HS-5 (cell line): ENCODE data around the gene GPX7.
"Not testable (repeated sequence)": the region's sequence is repeated elsewhere in the genome, so short reads cannot be mapped to it uniquely, and the experiment has no call there.

Source experiments
- DNase-seq: peaks from one replicate; pipeline ENCODE4 v3.0.0-alpha.2; 2012; ENCODE audit warnings: low read depth

GPX7 gene

DNA sequence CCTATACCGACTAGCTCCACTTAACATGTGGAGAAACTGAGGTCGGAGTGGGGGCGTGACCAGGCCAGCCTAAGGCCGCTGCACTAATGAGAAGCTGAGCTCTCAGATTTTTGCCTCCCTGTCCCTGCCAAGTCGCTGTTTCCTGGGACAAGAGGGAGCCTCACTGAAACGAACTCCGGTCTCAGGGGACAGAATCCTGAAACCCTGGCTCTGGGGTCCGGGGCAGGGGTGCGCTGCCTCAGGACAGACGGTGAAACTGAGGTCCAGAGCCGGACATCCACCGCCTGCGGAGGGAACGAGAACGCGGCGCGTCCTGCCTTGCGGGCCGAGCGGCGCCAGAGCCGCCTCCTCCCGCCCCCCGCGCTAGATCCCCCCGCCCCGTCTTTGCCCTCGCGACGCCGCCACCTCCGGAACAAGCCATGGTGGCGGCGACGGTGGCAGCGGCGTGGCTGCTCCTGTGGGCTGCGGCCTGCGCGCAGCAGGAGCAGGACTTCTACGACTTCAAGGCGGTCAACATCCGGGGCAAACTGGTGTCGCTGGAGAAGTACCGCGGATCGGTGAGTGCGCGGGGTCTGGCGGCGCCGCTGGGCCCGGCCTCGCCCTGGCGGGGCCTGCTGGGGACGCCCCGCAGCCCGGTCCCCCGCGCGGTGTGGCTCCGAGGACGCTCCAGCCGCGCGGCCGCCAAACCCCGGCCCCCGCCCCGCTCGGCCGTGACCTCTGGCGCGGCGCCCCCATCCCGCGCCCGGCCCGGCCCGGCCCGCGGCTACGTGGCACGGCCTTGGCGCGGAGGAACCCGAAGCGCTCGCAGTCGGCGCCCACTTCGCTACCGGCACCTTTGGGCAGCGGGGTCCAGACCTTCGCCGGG lies at the start of gene GPX7:
GPX7 (plus strand) TSS at position 381 of the 865 bp plus-strand sequence; CDS start at position 420, 39 bp downstream.
- no peak for DNase-seq

DNA sequence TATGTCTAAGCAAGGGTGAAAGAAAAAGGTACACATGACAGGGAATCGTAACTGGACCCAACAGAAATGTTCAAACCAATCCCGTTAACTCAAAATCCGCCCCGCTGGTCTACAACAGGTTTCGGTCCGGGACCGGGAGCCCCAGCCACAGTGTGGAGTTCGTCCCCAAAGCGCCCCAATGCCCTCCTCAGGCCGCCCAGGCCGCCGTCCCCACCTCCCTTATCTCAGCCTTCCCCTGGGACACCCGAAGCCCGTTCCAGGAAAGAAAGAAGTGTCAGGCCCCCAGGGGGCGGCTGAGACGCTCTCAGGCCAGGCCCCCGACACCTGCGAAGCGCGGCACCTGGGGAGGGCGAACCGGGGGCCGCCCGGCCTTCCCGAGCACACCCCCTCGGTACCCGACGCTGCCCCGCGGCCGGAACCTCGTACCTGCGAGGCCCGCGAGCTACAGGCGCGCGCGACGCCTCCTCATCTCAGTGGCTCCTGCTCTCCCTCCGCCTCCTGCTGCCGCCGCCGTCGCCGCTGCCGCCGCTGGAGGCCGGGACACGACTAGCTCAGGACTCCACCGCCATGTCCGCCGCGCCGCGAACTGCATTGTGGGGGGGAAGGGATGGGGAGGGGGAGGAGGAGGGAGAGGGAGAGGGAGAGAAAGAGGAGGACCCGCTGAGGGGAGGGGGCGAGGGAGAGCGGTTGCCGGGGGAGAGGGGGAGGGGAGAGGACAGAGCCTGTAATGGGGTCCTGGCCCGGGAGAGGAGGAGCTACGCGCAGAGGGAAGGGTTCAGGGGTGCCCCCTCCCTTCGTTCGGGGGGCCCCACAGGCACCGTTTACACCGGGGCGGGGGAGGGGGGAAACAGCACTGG lies 49.4 kb upstream of the GPX7 start, which contains the start of gene TUT4:
TUT4 (minus strand) TSS at position 588 of the 857 bp plus-strand sequence. CDS start 26,812 bp downstream, outside the sequence.
- peak; percentile 30 for DNase-seq

DNA sequence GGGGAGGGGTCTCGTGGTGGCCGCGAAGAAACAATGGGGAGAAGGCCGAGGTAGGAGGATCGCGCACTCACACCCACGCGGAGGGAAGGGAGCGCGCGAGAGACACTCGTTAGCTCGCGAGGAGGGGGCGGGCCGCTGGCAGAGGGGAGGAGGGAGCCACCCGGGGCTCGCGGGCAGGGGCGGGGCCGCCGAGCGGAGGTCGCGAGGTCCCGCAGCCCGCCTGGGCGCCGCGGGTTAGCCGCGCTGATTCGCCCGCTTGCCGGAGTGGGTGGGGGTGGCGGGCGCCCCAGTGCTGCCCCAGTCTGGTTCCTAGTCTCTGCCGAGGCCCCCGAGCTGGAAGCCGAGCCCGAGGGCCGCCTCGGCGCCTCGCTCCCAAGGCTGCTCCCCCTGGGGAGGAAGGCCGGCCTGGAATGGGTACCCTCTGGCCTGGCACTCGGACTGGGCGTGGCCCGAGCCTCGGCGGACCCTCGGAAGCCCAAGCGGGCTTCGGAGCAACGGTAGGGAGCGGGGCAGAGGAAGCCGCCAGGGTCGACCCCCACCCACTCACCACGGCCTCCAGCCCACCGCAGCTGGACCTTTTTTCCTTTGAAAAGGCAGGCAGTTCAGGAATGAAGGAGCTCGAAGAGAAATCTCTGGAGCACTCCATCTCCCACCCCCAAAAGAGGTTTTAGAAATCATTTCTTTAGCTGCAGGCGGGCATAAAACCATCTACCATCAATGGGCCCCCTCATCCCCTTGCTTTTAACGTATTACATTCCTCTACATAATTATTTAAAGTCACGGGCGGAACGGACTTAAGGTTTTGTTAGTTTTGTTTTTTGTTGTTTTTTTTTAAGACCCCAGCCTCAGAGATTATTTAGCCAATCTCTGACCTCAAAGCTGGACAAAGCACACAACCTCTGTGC lies 48.6 kb upstream of the GPX7 start:
- DNase-seq = peak; percentile 28

DNA sequence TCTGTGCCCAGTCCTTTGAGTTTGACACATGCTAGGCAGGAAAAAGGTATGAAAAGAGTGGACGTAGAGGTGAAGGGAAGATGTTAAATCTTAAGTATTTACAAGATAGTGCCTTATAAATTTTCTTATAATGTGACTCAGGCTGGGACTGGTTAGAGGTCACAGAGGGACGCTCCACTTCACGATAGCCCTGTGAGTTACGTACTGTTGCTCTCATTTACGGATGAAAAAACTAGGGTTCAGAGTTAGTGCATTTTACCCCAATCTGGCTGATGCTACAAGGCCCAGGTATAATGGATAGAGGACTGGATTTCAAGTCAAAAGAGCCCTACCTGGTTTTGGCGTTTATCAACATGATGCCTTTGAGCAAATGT lies 47.9 kb upstream of the GPX7 start:
- DNase-seq = no peak

DNA sequence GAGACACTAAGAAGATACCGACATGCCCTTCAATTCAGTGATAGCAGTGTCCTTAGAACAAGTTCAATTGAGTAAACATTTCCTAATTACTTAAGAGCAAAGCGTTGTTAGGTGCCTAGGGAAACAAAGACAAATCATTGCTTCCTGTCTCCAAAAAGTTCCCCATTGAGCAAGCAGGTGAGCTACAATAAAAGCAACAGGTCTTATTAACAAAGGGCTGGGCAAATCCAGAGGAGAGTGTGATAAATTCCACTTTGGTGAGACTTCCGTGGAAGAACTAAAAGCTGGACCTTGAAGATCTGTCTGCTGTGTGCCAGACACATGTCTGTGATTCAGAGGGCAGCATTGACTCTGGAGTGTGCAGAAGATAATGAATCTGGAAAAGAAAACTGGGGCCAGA lies 47.4 kb upstream of the GPX7 start:
- no peak for DNase-seq

DNA sequence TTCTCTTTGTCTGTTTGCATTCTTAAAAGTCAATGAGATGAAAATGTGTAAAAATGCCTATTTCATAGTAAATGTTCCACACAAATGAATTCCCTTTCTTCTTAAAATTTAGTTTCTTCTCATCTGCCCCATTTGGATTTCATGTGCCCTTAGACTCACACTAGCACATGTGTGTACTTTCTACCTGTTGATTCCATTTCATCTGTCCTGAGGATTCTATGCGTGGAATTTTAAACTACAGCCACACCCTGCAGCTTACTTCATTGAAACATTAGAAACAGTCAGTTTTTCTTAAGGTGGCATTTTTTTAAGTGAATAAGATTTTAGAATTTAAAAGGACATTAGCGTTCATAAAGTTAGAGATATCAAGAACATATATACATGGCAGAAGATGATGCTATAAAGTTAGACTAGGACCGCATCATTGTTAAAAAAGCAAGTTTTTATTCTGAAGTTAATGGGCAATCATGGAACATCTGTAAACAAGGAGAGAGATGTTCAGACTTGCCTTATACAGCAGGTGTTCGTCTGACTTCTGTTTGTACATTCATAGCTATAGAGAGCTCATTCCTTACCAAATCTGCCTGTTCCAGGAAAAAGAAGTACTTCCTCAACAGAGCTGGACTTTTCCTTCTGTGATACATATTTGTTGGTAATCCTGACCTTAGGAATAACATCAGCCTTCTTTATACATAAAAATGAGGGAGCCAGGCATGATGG lies 45.4 kb upstream of the GPX7 start:
- DNase-seq = no peak

DNA sequence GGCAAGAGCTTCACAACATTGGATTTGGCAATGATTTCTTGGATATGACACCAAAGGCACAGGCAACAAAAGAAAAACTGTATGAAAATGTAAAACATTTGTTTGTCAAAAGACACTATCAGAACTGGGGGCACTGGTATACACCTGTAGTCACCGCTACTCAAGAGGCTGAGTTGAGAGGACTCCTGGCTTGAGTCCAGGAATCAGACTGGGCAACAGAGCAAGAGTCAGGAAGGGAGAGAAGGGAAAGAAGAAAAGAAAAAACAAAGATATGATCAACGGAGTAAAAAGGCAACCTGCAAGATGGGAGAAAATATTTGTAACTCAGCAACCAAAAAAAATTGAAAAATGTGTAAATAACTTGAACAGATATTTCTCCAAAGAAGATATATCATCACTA lies 43.2 kb upstream of the GPX7 start:
- DNase-seq = no peak

DNA sequence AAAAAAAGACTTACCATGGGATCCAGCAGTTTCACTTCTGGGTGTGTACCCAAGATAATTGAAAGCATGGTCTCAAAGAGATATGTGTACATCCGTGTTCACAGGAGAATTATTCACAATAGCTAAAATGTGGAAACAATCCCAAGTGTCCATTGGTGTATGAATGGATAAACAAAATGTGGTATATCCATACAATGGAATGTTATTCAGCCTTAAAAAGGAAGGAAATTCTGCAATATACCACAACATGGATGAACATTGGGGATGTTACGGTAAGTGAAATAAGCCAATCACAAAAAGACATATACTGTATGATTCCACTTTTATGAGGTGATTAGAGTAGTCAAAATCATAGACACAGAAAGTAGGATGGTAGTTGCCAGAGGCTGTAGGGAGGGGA lies 42.3 kb upstream of the GPX7 start:
- no peak for DNase-seq

DNA sequence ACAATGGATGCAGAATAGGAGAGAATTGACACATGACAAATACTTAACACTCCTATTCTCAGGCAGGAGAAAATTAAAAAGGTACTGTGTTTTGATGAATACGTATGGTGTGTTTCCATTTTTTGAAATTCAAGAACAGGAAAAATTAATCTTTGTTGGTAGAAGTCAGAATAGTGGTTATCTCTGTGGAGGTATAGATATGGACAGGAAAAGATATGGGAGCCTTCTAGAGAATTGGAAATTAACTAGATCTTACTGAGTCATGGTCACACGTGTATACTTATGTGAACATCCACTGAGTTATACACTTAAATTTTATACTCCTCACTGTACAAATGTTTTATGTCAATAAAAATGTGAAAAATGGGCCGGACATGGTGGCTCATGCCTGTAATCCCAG lies 39.4 kb upstream of the GPX7 start:
- DNase-seq = no peak

DNA sequence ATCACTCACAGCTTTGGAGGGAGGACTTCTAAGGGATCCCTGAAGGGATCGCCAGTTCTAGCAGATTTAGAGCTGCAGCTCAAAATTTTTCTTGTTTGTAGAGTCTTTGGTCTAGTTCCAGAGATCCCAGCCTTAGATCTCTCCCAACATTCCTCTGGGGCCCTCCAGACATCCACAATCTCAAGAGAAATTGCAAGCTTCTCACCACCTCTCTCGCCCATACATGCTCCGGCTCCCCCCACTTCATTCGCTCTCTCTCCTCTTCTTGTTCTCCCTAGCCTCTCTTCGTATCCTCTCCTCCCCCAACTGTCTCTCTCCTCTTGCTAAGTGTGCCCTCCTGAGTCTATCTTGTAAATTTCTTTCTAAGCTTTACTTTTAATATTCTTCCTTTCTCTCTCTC lies 34.2 kb upstream of the GPX7 start:
- DNase-seq = no peak

DNA sequence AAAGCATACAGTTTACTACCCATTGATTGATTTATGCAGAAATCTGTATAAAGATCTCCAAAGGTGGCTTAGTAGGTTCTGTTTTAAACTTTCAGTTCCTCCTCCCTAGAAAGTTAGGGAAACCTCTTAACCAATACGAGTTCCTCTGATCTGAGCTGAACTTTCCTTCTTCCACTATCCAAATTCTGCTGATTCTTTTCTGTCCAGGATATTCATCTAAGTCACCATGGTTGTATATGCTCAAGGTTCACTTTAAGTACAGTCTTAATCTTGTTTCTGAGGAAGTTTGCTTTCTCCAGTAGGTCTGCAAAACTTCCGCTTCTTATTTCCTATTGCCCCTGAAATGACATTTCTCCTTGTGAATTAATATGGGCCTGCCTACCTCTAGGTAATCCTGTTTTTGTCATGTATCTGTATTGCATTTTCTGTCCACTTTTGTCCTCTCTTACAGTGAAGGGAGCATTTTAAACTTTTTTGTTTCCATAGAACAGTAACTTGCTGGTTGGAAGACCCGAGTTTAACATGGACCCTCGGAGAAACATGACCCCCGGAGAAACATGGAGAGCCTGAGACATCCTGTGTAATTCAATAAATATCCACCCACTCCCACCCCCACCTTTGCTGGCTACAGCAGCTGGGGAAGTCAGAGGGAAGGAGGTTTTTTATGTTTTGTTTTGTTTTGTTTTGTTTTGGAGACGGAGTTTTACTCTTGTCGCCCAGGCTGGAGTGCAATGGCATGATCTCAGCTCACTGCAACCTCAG lies 32.5 kb upstream of the GPX7 start:
- DNase-seq = no peak

DNA sequence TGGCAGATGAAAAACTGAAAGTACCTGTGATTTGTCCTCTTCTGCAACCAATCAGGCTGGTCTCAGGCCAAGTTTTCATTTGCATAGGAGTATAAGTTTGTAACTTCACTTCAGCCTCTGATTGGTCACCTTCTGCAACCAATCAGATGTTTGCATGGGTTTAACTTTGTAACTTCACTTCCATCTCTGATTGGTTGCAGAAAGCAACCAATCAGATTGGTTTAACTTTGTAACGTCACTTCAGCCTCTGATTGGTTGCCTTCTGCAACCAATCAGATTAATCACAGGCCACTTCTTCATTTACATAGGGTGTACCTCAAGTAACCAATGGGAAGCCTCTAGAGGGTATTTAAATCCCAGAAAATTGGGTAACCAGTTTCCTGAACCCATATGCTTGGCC lies 30.4 kb upstream of the GPX7 start:
- peak; percentile 18 for DNase-seq

DNA sequence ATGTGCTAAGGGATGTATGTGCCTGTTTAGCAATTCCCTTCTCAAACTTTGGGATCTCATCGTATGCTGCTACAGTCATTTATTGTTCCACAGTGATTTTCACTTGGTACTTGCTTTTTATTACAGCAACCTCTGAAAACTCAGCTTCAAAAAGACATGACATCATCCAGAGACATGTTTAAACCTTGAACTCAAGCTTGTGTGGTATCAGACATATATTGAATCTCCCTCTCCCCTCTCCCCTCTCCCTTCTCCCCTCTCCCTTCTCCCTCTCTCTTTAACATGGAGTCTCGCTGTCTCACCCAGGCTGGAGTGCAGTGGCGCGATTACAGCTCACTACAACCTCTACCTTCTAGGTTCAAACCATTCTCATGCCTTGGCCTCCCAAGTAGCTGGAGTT lies 29.8 kb upstream of the GPX7 start:
- no peak for DNase-seq

DNA sequence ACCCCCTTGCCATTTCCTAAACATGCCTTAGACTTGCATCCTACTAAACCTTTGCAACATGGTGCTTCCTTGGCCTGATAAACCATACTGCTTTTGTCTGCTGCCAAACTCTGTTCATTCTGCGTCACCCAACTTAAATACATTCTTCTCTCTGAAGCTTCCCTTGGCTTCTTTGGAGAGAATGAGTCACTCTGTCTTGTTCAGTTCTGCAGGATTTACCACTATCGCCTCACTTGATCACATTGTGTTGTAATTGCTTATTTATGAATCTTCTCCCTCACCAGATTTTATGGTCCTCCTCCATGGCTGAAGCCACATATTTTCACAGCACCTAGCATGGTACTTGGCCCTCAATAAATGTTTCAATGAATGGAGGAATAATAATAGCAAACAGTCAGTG lies 27.6 kb upstream of the GPX7 start:
- peak; percentile 81 for DNase-seq

DNA sequence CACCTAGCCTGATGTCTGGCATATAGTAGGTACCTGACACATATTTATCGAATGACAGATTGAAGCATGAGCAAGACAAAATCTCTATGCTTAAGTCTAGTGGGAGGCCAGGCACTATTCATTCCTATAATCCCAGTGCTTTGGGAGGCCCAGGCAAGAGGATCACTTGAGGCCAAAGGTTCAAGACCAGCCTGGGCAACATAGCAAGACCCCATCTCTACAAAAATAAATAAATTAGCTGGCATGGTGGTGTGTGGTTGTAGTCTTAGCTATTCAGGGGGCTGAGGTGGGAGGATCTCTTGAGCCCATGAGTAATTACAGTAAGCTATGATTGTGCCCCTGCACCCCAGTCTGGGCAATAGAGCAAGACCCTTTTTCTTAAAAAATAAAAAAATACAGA lies 26.1 kb upstream of the GPX7 start:
- no peak for DNase-seq

DNA sequence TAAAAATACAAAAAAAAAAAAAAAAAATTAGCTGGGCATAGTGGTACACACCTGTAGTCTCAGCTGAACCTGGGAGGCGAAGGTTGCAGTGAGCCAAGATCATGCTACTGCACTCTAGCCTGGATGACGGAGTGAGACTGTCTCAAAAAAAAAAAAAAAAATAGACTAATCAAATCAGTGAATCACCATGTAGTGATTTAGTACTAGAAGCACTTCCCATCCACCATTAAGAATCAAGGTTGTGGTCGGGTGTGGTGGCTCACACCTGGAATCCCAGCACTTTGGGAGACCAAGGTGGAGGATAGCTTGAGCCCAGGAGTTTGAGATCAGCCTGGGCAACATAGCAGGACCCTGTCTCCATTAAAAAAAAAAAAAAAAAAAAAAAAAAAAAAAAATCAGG lies 24.1 kb upstream of the GPX7 start:
- not testable (repeated sequence) for DNase-seq

DNA sequence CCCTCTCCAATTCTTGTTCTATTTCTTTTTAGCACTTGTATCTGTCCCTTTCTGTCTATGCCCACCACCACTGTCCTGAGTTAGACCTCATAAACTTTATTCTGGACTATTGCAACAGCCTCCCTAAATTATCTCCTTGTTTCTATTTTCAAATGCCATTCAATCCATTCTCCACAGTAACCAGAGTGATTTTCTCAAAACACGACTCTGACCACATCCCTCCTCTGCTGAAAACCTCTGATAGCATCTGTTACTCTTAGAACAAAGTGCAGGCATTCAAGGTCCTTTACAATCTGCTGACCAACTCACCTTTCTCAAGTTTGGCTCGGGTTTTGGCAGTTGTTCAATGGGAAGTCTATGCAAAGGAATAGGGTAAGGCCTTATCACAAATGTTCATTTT lies 22.8 kb upstream of the GPX7 start:
- DNase-seq = no peak

DNA sequence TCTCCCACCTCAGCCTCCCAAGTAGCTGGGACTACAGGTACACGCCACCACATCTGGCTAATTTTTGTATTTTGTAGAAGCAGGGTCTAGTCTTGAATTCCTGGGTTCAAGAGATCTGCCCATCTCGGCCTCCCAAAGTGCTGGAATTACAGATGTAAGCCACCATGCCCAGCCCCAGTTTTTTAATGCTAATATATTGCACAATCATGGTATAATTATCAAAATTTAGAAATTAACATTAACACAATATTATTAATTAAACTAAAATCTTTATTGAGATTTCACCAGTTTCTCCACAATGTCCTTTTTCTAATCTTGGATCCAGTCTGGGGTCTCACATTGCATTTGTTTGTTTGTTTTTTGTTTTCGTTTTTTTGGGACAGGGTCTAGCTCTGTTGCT lies 21.9 kb upstream of the GPX7 start:
- DNase-seq = no peak

DNA sequence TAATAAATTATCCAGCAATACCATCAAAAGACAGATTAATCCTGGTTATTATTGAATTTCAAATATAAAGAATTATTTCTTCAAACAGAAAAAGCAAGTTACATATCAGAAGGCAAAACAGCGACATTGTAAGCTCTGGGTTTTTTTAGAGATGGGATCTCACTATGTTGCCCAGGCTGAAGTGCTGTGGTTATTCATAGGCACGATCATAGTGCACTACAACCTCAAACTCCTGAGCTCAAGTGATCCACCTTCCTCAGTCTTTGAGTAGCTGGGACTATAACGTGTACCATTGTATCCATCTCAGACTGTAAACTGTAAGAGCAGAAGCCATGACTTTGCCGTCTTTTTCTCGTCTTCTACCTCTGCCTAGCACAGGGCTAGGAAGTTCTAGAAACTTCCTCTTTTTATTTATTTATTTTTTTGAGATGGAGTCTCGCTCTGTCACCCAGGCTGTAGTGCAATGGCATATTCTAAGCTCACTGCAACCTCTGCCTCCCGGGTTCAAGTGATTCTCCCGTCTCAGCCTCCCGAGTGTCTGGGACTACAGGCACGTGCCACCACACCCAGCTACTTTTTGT lies 20.0 kb upstream of the GPX7 start:
- no peak for DNase-seq

DNA sequence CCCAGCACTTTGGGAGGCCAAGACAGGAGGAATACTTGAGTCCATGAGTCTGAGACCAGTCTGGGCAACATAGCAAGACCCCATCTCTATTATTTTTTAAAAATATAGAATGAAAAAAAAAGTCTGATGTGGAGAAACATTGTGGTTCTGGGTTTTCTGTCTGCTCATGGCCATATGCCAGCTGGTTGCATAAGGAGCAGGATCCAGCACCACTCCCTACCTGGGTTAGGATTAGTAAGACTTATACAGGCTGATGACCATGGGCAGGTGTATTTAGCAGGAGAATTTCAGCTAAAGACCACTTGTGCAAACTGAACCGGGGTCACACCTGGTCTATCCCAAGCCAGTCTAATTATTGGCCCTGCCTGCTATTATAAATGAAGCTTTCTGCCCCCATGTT lies 16.7 kb upstream of the GPX7 start:
- no peak for DNase-seq
